ENCODE results near the gene CUX1.

GRCh38 chr7:102167254-102167653, 349.8 kb downstream of the CUX1 start:
- TF ChIP-seq HCFC1 (IDR thresholded peaks at IDR 0.05; ENCODE audit: low read depth, low read length) (no peak), ZNF274 (CRISPR knock-in tag; IDR thresholded peaks at IDR 0.05) (no peak), POLR2AphosphoS5 (IDR thresholded peaks at IDR 0.05; ENCODE audit: low read depth, low read length) (no peak), ZNF441 (CRISPR knock-in tag; IDR thresholded peaks at IDR 0.05; ENCODE audit: borderline replicate concordance) (no peak)
- TF ChIP-seq, protein P1, sequence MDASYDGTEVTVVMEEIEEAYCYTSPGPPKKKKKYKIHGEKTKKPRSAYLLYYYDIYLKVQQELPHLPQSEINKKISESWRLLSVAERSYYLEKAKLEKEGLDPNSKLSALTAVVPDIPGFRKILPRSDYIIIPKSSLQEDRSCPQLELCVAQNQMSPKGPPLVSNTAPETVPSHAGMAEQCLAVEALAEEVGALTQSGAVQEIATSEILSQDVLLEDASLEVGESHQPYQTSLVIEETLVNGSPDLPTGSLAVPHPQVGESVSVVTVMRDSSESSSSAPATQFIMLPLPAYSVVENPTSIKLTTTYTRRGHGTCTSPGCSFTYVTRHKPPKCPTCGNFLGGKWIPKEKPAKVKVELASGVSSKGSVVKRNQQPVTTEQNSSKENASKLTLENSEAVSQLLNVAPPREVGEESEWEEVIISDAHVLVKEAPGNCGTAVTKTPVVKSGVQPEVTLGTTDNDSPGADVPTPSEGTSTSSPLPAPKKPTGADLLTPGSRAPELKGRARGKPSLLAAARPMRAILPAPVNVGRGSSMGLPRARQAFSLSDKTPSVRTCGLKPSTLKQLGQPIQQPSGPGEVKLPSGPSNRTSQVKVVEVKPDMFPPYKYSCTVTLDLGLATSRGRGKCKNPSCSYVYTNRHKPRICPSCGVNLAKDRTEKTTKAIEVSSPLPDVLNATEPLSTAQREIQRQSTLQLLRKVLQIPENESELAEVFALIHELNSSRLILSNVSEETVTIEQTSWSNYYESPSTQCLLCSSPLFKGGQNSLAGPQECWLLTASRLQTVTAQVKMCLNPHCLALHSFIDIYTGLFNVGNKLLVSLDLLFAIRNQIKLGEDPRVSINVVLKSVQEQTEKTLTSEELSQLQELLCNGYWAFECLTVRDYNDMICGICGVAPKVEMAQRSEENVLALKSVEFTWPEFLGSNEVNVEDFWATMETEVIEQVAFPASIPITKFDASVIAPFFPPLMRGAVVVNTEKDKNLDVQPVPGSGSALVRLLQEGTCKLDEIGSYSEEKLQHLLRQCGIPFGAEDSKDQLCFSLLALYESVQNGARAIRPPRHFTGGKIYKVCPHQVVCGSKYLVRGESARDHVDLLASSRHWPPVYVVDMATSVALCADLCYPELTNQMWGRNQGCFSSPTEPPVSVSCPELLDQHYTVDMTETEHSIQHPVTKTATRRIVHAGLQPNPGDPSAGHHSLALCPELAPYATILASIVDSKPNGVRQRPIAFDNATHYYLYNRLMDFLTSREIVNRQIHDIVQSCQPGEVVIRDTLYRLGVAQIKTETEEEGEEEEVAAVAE (CRISPR knock-in tag; IDR thresholded peaks at IDR 0.05; ENCODE audit: borderline replicate concordance) = no peak
- TF ChIP-seq, protein P2, sequence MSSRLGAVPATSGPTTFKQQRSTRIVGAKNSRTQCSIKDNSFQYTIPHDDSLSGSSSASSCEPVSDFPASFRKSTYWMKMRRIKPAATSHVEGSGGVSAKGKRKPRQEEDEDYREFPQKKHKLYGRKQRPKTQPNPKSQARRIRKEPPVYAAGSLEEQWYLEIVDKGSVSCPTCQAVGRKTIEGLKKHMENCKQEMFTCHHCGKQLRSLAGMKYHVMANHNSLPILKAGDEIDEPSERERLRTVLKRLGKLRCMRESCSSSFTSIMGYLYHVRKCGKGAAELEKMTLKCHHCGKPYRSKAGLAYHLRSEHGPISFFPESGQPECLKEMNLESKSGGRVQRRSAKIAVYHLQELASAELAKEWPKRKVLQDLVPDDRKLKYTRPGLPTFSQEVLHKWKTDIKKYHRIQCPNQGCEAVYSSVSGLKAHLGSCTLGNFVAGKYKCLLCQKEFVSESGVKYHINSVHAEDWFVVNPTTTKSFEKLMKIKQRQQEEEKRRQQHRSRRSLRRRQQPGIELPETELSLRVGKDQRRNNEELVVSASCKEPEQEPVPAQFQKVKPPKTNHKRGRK (CRISPR knock-in tag; IDR thresholded peaks at IDR 0.05) = no peak
- TF ChIP-seq, protein P3, sequence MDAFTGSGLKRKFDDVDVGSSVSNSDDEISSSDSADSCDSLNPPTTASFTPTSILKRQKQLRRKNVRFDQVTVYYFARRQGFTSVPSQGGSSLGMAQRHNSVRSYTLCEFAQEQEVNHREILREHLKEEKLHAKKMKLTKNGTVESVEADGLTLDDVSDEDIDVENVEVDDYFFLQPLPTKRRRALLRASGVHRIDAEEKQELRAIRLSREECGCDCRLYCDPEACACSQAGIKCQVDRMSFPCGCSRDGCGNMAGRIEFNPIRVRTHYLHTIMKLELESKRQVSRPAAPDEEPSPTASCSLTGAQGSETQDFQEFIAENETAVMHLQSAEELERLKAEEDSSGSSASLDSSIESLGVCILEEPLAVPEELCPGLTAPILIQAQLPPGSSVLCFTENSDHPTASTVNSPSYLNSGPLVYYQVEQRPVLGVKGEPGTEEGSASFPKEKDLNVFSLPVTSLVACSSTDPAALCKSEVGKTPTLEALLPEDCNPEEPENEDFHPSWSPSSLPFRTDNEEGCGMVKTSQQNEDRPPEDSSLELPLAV (CRISPR knock-in tag; conservative IDR thresholded peaks at IDR 0.05; ENCODE audit: low read depth) = no peak
